Neural progenitor cell (in vitro differentiated cells): ENCODE results near the gene NRIP2. TPM values are rescaled to one million over a fixed set of nuclear protein-coding genes. Genes with fewer than 3 reads are reported as not detected.

Experiments
- DNase-seq: peaks from one replicate; pipeline ENCODE4 v3.0.0-alpha.2; 2016; ENCODE audit warnings: low spot score
- H2AFZ ChIP-seq: fragments of 200-600 bp; sonication (generic); replicated peaks from 2 replicates; pipeline ENCODE4 v1.6.1; 2016; ENCODE audit warnings: antibody characterized with exemption
- H3F3A ChIP-seq: fragments of 200-600 bp; sonication (generic); 2 replicates; pipeline ENCODE4 v1.6.1; 2016; ENCODE audit warnings: antibody characterized with exemption, low read depth
- H3K27ac ChIP-seq: fragments of 200-600 bp; sonication (generic); 2 replicates; pipeline ENCODE4 v1.5.1; 2016; ENCODE audit warnings: mild to moderate bottlenecking
- H3K27me3 ChIP-seq: fragments of 200-600 bp; sonication (generic); 2 replicates; pipeline ENCODE4 v1.6.1; 2016; ENCODE audit warnings: mild to moderate bottlenecking, moderate library complexity
- H3K36me3 ChIP-seq: fragments of 200-600 bp; sonication (generic); 2 replicates; pipeline ENCODE4 v1.5.1; 2016
- H3K4me1 ChIP-seq: fragments of 200-600 bp; sonication (generic); 2 replicates; pipeline ENCODE4 v1.6.1; 2016; ENCODE audit warnings: mixed run types
- H3K4me2 ChIP-seq: fragments of 200-600 bp; sonication (generic); 2 replicates; pipeline ENCODE4 v1.6.1; 2016
- H3K4me3 ChIP-seq: fragments of 200-600 bp; sonication (generic); 2 replicates; pipeline ENCODE4 v1.5.1; 2016
- H3K79me2 ChIP-seq: fragments of 200-600 bp; sonication (generic); 2 replicates; pipeline ENCODE4 v1.6.1; 2016; ENCODE audit warnings: low read depth
- H3K9ac ChIP-seq: fragments of 200-600 bp; sonication (generic); 2 replicates; pipeline ENCODE4 v1.6.1; 2016
- H3K9me3 ChIP-seq: fragments of 200-600 bp; sonication (generic); 2 replicates; pipeline ENCODE4 v1.5.1; 2016; ENCODE audit warnings: low read depth
- H4K20me1 ChIP-seq: fragments of 200-600 bp; sonication (generic); 2 replicates; pipeline ENCODE4 v1.6.1; 2016; ENCODE audit warnings: low read depth
- H3K27ac Mint-ChIP-seq: 3 replicates; pipeline ENCODE4 v1.8.0; 2021; ENCODE audit warnings: mixed read lengths
- H3K27me3 Mint-ChIP-seq: 2 replicates; pipeline ENCODE4 v1.8.0; 2022; ENCODE audit warnings: low read depth, mild to moderate bottlenecking, inconsistent platforms, moderate library complexity, mixed read lengths; ENCODE audit not compliant: insufficient read depth
- H3K36me3 Mint-ChIP-seq: 3 replicates; pipeline ENCODE4 v1.8.0; 2021; ENCODE audit warnings: mixed read lengths
- H3K4me1 Mint-ChIP-seq: 3 replicates; pipeline ENCODE4 v1.8.0; 2021; ENCODE audit warnings: mixed read lengths
- H3K4me3 Mint-ChIP-seq: 3 replicates; pipeline ENCODE4 v1.8.0; 2021; ENCODE audit warnings: mild to moderate bottlenecking, moderate library complexity, mixed read lengths
- H3K9me3 Mint-ChIP-seq: 3 replicates; pipeline ENCODE4 v1.8.0; 2020; ENCODE audit warnings: mixed read lengths
- CTCF ChIP-seq: fragments of 200-600 bp; sonication (generic); IDR thresholded peaks from 2 replicates; pipeline ENCODE4 v1.5.1; 2017; ENCODE audit warnings: antibody characterized with exemption, mild to moderate bottlenecking
- EZH2 ChIP-seq: fragments of 200-600 bp; sonication (generic); IDR thresholded peaks from 2 replicates; pipeline ENCODE4 v1.6.1; 2017; ENCODE audit warnings: antibody characterized with exemption, mild to moderate bottlenecking, moderate library complexity
- EZH2phosphoT487 ChIP-seq: fragments of 200-600 bp; sonication (generic); IDR thresholded peaks from 2 replicates; pipeline ENCODE4 v1.6.1; 2017; ENCODE audit warnings: antibody characterized with exemption
- total RNA-seq: library from RNA; depleted of rRNA; stranded (reverse); fragments of >200 nt; gene quantifications from 2 replicates; pipeline ENCODE4 v1.2.3, GENCODE V29; 2015; ENCODE audit warnings: low replicate concordance

The NRIP2 gene
- total RNA-seq, 1 donor from 2014 or later, result 0.65 TPM

- Mint-ChIP-seq H3K4me3 (no peak overlapping the region), H3K36me3 (peaks cover 27% of the 10 kb centered on the region), H3K4me1 (peaks cover 17% of the 10 kb centered on the region), H3K27ac (no peak overlapping the region), H3K27me3 (no peaks in the 10 kb centered on the region), H3K9me3 (no peaks in the 10 kb centered on the region)
- TF ChIP-seq CTCF (no peak), EZH2 (no peak), EZH2phosphoT487 (no peak)
- no peaks in the 10 kb centered on the region for H3K36me3 ChIP-seq
- no peak for DNase-seq
- H3K4me3 ChIP-seq, result no peak overlapping the region
- no peak overlapping the region for H3K4me2 ChIP-seq
- peaks cover 3% of the 10 kb centered on the region for H4K20me1 ChIP-seq
- no peak overlapping the region for H3K9ac ChIP-seq
- no peak overlapping the region for H3K27ac ChIP-seq
- no peaks in the 10 kb centered on the region for H3K27me3 ChIP-seq
- H2AFZ ChIP-seq, result no peak overlapping the region
- peaks cover 13% of the 10 kb centered on the region for H3F3A ChIP-seq
- H3K79me2 ChIP-seq, result peaks cover 2% of the 10 kb centered on the region
- H3K9me3 ChIP-seq, result no peaks in the 10 kb centered on the region
- peaks cover 12% of the 10 kb centered on the region for H3K4me1 ChIP-seq
These were observed 14.4 kb downstream of the NRIP2 start for GRCh38 chr12:2820432-2820831.

GRCh38 chr12:2819810-2820209 is 15.0 kb downstream of the NRIP2 start:
- Histone ChIP-seq H3K9me3 (no peaks in the 10 kb centered on the region), H3F3A (peaks cover 6% of the 10 kb centered on the region), H3K9ac (no peak overlapping the region), H4K20me1 (no peaks in the 10 kb centered on the region), H3K27me3 (no peaks in the 10 kb centered on the region), H3K4me2 (no peak overlapping the region), H3K4me3 (no peak overlapping the region), H2AFZ (no peak overlapping the region), H3K27ac (no peak overlapping the region), H3K36me3 (no peaks in the 10 kb centered on the region), H3K4me1 (peaks cover 6% of the 10 kb centered on the region), H3K79me2 (peaks cover 8% of the 10 kb centered on the region)
- Mint-ChIP-seq H3K27me3 (no peaks in the 10 kb centered on the region), H3K4me1 (peaks cover 11% of the 10 kb centered on the region), H3K27ac (no peak overlapping the region), H3K4me3 (no peak overlapping the region), H3K9me3 (no peaks in the 10 kb centered on the region), H3K36me3 (peaks cover 23% of the 10 kb centered on the region)
- DNase-seq, result no peak
- TF ChIP-seq CTCF, result no peak
- TF ChIP-seq EZH2, result no peak
- TF ChIP-seq EZH2phosphoT487, result no peak

GRCh38 chr12:2813214-2814185 is 21.3 kb downstream of the NRIP2 start:
- peak overlapping the region; percentile 81 for H3K4me2 ChIP-seq
- peaks cover 27% of the 10 kb centered on the region for H3K79me2 ChIP-seq
- Mint-ChIP-seq H3K4me3 (peak overlapping the region; percentile 100), H3K27ac (peak overlapping the region; percentile 1), H3K27me3 (no peaks in the 10 kb centered on the region), H3K4me1 (peaks cover 19% of the 10 kb centered on the region), H3K9me3 (no peaks in the 10 kb centered on the region), H3K36me3 (peaks cover 9% of the 10 kb centered on the region)
- H3K9me3 ChIP-seq, result no peaks in the 10 kb centered on the region
- H3K36me3 ChIP-seq, result no peaks in the 10 kb centered on the region
- no peaks in the 10 kb centered on the region for H3K27me3 ChIP-seq
- TF ChIP-seq EZH2, result no peak
- peak; percentile 74 for TF ChIP-seq CTCF
- H3K9ac ChIP-seq, result peak overlapping the region; percentile 25
- H3K4me3 ChIP-seq, result peak overlapping the region; percentile 69
- H3F3A ChIP-seq, result peaks cover 13% of the 10 kb centered on the region
- peak overlapping the region; percentile 90 for H2AFZ ChIP-seq
- peak; percentile 79 for DNase-seq
- peak overlapping the region; percentile 74 for H3K27ac ChIP-seq
- H4K20me1 ChIP-seq, result peaks cover 5% of the 10 kb centered on the region
- no peaks in the 10 kb centered on the region for H3K4me1 ChIP-seq
